Karpas-422 (cell line): ENCODE data around the gene CKAP2. TPM values are rescaled to one million over a fixed set of nuclear protein-coding genes. Genes with fewer than 3 reads are reported as not detected.

Experiments used
- total RNA-seq: library from RNA; depleted of rRNA; stranded (reverse); fragments of >200 nt; shearing (Covaris generic); gene quantifications from 2 replicates; pipeline ENCODE4 v1.2.3, GENCODE V29; 2014; ENCODE audit warnings: low replicate concordance; rRNA removed

The CKAP2 gene
- total RNA-seq, 1 experiment from 2014 or later, result 46.2 TPM

Other genes starting within 250 kb of the CKAP2 start
- 1.1 and 1.6 TPM in 2 replicates for gene THSD1, start 49.3 kb upstream of the CKAP2 start, total RNA-seq
- gene VPS36, start 4.8 kb upstream of the CKAP2 start, total RNA-seq, result 43.3 and 48.7 TPM in 2 replicates
- 2.2 and 7.3 TPM in 2 replicates for gene HNRNPA1L2, start 187.0 kb downstream of the CKAP2 start, total RNA-seq
- 44.0 and 45.7 TPM in 2 replicates for gene SUGT1, start 197.4 kb downstream of the CKAP2 start, total RNA-seq